AG04450 (cell line): ENCODE data around the gene CHST11. TPM values are rescaled to one million over a fixed set of nuclear protein-coding genes. Genes with fewer than 3 reads are reported as not detected.

ENCODE experiments used
- CTCF ChIA-PET: fragments of 300-600, 350-600 bp; formaldehyde crosslinking; extraction: SDS; loops from one replicate; lab custom pipeline; 2022; ENCODE audit warnings: antibody characterized with exemption, inconsistent platforms; lab: Charles Lee
- POLR2A ChIA-PET: fragments of 350-600 bp; formaldehyde crosslinking; extraction: SDS; loops from one replicate; lab custom pipeline; 2021; ENCODE audit warnings: antibody characterized with exemption, inconsistent platforms; lab: Yijun Ruan, JAX
- DNase-seq: peaks from one replicate; pipeline ENCODE4 v3.0.0-alpha.2; 2011; ENCODE audit warnings: low read depth, low spot score
- H3K27ac ChIP-seq: one replicate; pipeline ENCODE4 v1.5.1; 2012; ENCODE audit warnings: low read depth, low read length, control low read depth
- H3K27me3 ChIP-seq: one replicate; pipeline ENCODE4 v1.6.0; 2012; ENCODE audit warnings: low read length; ENCODE audit not compliant: control insufficient read depth, insufficient read depth
- H3K4me3 ChIP-seq: 2 replicates; pipeline ENCODE4 v1.5.1; 2011; ENCODE audit warnings: mild to moderate bottlenecking, low read depth, low read length, control low read depth
- H3K9me3 ChIP-seq: 2 replicates; pipeline ENCODE4 v1.5.1; 2012; ENCODE audit warnings: low read length; ENCODE audit not compliant: control insufficient read depth, insufficient read depth
- polyA plus RNA-seq: library from polyadenylated mRNA; depleted of rRNA; stranded (reverse); fragments of >200 nt; gene quantifications from 2 replicates; pipeline ENCODE4 v1.2.3, GENCODE V29; 2011
- TF ChIP-seq, protein P1 (sequence below): IDR thresholded peaks from 2 replicates; pipeline ENCODE4 v1.5.1; 2011; ENCODE audit warnings: low read depth, low read length, control low read depth, inconsistent platforms

The CHST11 gene
- polyA plus RNA-seq, 1 experiment: 2.7 TPM

DNA sequence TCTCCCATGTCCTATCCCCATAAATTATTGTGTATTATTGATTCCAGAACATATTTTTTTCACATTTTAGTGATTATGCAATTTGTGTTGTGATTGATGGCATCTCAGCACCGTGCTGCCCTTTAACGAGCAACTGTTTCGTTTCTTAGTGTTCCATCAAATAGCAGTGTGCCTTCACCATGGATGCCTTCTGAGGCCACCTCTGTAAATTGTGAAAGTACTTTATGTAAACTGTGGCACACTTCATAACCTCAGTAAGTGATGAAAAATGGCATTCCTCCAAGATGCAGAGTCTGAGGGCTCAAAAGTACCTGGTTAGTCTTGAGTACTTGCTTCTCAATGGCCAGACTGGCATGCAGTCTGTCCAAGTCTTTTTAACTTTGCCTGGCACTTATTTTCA lies 8.2 kb downstream of the CHST11 start:
- no peaks in the 10 kb centered on the region for H3K9me3 ChIP-seq
- CTCF ChIA-PET: no interaction called here

DNA sequence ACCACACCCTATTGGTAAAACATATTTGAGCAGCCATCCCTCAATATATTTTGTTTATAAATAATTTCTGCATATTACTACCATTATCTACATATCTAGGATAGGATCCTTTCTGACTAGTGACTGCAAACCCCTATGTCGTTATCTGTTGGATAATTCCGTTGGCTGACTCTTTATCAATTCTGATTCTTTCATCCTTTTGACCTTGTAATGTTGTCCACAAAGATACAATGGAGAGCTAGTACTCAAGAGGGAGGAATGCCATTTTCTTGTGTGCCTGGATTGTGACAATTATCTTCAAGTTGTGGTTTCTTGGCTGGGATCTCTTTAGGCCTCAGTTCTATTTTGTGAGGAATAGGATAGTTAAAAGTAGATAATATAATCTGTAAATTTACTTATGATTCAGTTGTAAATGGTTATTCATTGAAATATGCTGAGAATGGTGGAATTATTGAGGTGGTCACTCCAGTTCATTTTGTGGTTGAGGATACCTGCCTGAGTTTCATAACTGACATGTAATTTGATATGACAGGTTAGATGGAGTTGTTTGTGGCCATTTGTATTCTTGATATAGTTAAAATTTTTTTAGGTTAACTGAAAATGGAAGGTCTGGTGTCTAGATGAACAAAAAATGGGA lies 10.1 kb downstream of the CHST11 start:
- TF ChIP-seq, protein P1, sequence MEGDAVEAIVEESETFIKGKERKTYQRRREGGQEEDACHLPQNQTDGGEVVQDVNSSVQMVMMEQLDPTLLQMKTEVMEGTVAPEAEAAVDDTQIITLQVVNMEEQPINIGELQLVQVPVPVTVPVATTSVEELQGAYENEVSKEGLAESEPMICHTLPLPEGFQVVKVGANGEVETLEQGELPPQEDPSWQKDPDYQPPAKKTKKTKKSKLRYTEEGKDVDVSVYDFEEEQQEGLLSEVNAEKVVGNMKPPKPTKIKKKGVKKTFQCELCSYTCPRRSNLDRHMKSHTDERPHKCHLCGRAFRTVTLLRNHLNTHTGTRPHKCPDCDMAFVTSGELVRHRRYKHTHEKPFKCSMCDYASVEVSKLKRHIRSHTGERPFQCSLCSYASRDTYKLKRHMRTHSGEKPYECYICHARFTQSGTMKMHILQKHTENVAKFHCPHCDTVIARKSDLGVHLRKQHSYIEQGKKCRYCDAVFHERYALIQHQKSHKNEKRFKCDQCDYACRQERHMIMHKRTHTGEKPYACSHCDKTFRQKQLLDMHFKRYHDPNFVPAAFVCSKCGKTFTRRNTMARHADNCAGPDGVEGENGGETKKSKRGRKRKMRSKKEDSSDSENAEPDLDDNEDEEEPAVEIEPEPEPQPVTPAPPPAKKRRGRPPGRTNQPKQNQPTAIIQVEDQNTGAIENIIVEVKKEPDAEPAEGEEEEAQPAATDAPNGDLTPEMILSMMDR: no peak
- POLR2A ChIA-PET: no interaction called here
- CTCF ChIA-PET: no interaction called here
- peaks cover 3% of the 10 kb centered on the region for H3K27me3 ChIP-seq
- no peak overlapping the region for H3K27ac ChIP-seq
- H3K4me3 ChIP-seq: no peak overlapping the region
- DNase-seq: no peak
- no peaks in the 10 kb centered on the region for H3K9me3 ChIP-seq

More for the DNA sequence above, 8.2 kb downstream of the CHST11 start:
- TF ChIP-seq, protein P1: no peak
- Histone ChIP-seq H3K27me3 (peaks cover 3% of the 10 kb centered on the region), H3K4me3 (no peak overlapping the region), H3K27ac (no peak overlapping the region)
- POLR2A ChIA-PET: no interaction called here
- no peak for DNase-seq

GRCh38 chr12:104467346-104467837 lies 10.6 kb downstream of the CHST11 start:
- DNase-seq: no peak
- no peaks in the 10 kb centered on the region for H3K9me3 ChIP-seq
- H3K4me3 ChIP-seq: no peak overlapping the region
- H3K27ac ChIP-seq: no peak overlapping the region
- TF ChIP-seq, protein P1: no peak
- ChIA-PET POLR2A (no interaction called here), CTCF (no interaction called here)
- peaks cover 3% of the 10 kb centered on the region for H3K27me3 ChIP-seq

DNA sequence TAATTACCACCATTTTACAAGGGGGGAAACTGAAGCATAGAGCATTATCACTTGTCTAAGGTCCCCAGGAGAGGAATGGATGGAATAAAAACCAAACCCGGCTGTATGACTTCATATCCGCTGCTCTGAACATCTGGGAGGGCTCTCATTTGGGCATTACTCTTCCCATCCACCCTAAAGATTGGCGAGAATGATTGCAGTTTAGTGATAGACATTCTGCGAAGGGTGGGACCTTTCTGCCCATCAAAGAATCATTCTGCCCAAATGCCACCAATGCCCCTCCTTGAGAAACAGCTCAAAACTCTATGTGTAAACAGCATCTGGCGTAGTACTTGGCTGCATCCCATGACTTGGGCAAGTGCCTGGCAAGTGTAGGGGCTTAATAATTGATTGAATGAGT lies 11.6 kb downstream of the CHST11 start:
- no peak for DNase-seq
- Histone ChIP-seq H3K27ac (no peak overlapping the region), H3K9me3 (no peaks in the 10 kb centered on the region), H3K27me3 (peaks cover 3% of the 10 kb centered on the region), H3K4me3 (no peak overlapping the region)
- TF ChIP-seq, protein P1: no peak
- ChIA-PET CTCF (no interaction called here), POLR2A (no interaction called here)

DNA sequence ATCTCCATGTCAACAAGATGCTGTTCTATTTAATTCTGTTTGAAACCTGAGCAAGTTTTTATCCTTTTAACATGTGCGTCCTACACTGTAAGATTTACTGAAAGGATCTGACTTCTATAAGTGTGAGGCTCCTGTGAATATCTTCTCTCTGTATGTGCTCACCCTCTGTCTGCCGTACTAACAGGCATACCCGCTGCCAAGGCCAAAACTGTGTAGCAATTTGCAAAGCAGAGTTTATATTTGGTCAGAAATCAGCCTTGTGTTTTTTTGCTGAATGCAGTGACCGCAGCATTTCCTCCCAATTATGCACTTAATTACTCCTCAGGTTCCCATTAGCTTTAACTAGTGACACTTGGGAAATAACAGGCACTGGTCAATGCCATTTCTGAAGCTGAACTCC lies 12.3 kb downstream of the CHST11 start:
- DNase-seq: no peak
- Histone ChIP-seq H3K27ac (no peak overlapping the region), H3K4me3 (no peak overlapping the region), H3K9me3 (no peaks in the 10 kb centered on the region), H3K27me3 (peaks cover 3% of the 10 kb centered on the region)
- TF ChIP-seq, protein P1: no peak
- ChIA-PET CTCF (no interaction called here), POLR2A (no interaction called here)
